ENCODE data around the gene GPRASP1. TPM values are rescaled to one million over a fixed set of nuclear protein-coding genes. Genes with fewer than 3 reads are reported as not detected.
"Not testable (repeated sequence)": the region's sequence is repeated elsewhere in the genome, so short reads cannot be mapped to it uniquely, and the experiment has no call there.

GPRASP1 gene
- total RNA-seq, 8 experiments from 2014 or later = 3.2 to 34.7 (median 16.4) TPM

DNA sequence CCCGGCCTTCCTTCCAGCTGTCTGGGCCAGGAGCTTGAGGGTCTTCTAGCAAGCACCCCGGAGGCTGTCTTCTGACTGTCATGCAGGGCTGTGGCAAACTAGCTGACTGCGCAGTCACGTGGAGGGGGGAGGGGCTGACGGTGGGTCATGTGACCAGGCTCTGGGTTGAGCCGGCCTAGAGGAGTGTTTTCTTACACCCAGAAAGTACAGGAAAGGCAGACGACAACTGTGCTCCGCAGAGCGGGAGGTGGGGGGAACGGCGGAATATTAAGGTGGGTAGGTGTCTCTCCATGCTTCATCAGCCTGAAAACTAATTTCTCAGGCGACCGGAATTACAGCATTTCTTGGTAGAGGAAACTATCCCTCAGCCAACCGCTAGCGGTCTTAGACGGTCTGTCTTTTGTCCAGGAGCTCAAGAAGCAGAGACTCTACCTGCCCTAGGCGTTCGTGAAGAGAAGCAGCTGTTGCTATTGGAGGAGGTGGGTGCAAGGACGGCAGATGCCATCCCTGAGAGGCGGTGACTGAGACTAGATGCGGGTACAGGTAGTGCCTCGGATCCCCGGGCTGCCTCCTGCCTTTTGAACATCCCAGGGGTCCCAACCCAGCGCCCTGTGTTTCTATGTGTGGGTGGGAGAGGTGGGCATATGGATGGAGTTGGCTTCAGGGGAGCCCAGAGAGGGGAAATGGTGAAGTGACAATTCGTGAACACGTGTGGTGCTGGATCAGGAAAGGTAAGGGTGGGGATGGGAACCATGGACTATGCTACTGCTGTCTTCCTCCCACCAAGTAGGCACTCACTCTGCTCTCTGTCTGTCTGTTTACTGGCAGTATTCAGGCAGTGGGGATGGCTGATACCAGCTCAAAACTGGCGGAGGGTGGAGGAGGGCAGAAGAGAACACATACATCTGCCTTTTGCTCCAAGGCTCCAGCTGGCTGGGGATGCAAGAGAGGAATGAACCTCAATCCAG lies 8.8 kb downstream of the GPRASP1 start:
- Histone ChIP-seq H3K4me3 (peak overlapping the region; percentile 33 to 88 (median 56)), H3K27ac (peak overlapping the region; percentile 1 to 86), H3K4me1 (replicated peaks in 1 of 2) (no peaks in the 10 kb centered on the region)
- peak; percentile 95 to 99 (median 98) for ATAC-seq (replicated peaks in 6 of 8)
- in situ Hi-C loops (cut with MboI; ENCODE audit: low pct_unique_long_range_greater_than_20kb in 2 of 9, low sequenced_read_pairs in 9 of 9, unreplicated experiment in 9 of 9) = no loop called here
- 0 to 24% methylated on average over 4 to 13 of the region's 27 CpGs; no CpG with 5 or more reads in 8 of the 10 experiments for WGBS, 10 experiments

DNA sequence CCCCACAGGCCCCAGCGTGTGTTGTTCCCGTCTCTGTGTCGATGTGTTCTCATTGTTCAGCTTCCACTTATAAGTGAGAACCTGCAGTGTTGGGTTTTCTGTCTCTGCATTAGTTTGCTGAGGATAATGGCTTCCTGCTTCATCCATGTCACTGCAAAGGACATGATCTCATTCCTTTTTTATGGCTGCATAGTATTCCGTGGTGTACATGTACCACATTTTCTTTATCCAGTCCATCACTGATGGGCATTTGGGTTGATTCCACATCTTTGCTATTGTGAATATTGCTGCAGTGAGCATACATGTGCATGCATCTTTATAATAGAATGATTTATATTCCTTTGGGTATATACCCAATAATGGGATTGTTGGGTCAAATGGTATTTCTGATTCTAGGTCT lies 12.5 kb downstream of the GPRASP1 start:
- ATAC-seq (replicated peaks in 6 of 8); H3K4me1 ChIP-seq (replicated peaks in 1 of 2); H3K4me3 ChIP-seq; in situ Hi-C loops (cut with MboI; ENCODE audit: low pct_unique_long_range_greater_than_20kb in 2 of 9, low sequenced_read_pairs in 9 of 9, unreplicated experiment in 9 of 9); H3K27ac ChIP-seq: not testable (repeated sequence)
- 80 to 100% (median 94%) methylated on average over 1 to 3 of the region's 4 CpGs; no CpG with 5 or more reads in 6 of the 10 experiments for WGBS, 10 experiments

DNA sequence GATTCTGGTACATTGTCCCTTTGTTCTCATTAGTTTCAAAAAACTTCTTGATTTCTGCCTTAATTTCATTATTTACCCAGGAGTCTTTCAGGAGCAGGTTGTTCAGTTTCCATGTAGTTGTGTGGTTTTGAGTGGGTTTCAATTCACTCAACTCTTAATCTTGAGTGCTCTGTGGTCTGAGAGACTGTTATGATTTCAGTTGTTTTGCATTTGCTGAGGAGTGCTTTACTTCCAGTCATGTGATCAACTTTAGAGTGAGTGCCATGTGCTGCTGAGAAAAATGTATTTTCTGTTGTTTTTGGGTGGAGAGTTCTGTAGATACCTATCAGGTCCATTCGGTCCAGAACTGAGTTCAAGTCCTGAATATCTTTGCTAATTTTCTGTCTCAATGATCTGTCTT lies 15.8 kb downstream of the GPRASP1 start:
- in situ Hi-C loops (cut with MboI; ENCODE audit: low pct_unique_long_range_greater_than_20kb in 2 of 9, low sequenced_read_pairs in 9 of 9, unreplicated experiment in 9 of 9); ATAC-seq (replicated peaks in 6 of 8); H3K27ac ChIP-seq; H3K4me1 ChIP-seq (replicated peaks in 1 of 2); H3K4me3 ChIP-seq: not testable (repeated sequence)
- 14 to 40% (median 17%) methylated on average over 1 of the region's 1 CpG; no CpG with 5 or more reads in 7 of the 10 experiments for WGBS, 10 experiments

DNA sequence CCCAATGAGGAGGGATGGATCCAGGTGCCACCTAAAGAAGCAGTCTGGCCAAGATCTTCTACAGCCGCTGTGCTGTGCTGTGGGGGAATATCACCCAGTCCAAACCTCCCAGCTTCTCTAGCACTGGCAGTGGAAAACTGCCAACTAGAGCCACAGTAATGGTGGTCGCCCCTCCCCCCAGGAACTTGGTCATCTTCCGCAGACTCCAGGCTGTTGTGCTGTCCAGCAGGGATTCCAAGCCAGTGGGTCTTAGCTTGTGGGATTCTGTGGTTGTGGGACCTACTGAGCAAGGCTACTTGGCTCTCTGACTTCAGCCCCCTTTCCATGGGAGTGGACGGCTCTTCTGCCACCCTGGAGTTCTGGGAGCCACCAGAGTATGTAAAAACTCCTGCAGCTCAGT lies 18.2 kb downstream of the GPRASP1 start:
- 50 to 67% methylated on average over 1 to 2 of the region's 4 CpGs; no CpG with 5 or more reads in 8 of the 10 experiments for WGBS, 10 experiments
- Histone ChIP-seq H3K27ac (no peak overlapping the region), H3K4me3 (no peak overlapping the region), H3K4me1 (replicated peaks in 1 of 2) (no peaks in the 10 kb centered on the region)
- in situ Hi-C loops (cut with MboI; ENCODE audit: low pct_unique_long_range_greater_than_20kb in 2 of 9, low sequenced_read_pairs in 9 of 9, unreplicated experiment in 9 of 9) = no loop called here
- no peak for ATAC-seq (replicated peaks in 6 of 8)

DNA sequence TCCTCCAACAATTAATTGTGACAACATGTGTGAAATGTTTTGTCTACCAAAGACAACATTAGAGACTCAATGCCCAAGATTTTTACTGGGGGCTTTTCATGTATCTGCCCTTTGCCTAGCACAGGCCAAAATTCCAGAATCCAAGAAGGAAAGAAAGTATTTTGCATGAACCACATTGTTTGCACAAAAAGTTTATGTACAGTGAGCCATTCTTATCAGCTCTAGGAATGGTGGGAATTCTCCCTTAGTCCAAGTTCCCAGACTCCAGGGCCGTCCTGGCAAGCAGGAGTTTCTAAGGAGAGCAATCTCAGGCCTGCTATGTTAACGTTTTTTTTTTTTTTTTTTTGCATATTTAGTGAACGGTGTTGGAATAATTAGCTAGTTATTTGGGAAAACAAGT lies 21.6 kb downstream of the GPRASP1 start:
- ATAC-seq (replicated peaks in 6 of 8) = no peak
- in situ Hi-C loops (cut with MboI; ENCODE audit: low pct_unique_long_range_greater_than_20kb in 2 of 9, low sequenced_read_pairs in 9 of 9, unreplicated experiment in 9 of 9) = no loop called here
- no peak overlapping the region for H3K4me3 ChIP-seq
- no peaks in the 10 kb centered on the region for H3K4me1 ChIP-seq (replicated peaks in 1 of 2)
- H3K27ac ChIP-seq = no peak overlapping the region
- 10 to 100% (median 35%) methylated on average over 1 to 3 of the region's 3 CpGs; no CpG with 5 or more reads in 4 of the 10 experiments for WGBS, 10 experiments

DNA sequence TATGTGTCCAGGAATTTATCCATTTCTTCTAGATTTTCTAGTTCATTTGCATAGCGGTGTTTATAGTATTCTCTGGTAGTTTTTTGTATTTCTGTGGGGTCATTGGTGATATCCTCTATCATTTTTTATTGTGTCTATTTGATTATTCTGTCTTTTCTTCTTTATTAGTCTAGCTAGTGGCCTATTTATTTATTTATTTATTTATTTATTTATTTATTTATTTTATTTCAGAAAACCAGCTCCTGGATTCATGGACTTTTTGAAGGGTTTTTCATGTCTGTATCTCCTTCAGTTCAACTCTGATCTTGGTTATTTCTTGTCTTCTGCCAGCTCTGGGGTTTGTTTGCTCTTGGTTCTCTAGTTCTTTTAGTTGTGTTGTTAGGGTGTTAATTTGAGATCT lies 26.2 kb downstream of the GPRASP1 start:
- H3K27ac ChIP-seq; H3K4me1 ChIP-seq (replicated peaks in 1 of 2); H3K4me3 ChIP-seq; in situ Hi-C loops (cut with MboI; ENCODE audit: low pct_unique_long_range_greater_than_20kb in 2 of 9, low sequenced_read_pairs in 9 of 9, unreplicated experiment in 9 of 9); ATAC-seq (replicated peaks in 6 of 8): not testable (repeated sequence)
- 41 to 100% (median 83%) methylated on average over 1 of the region's 1 CpG; no CpG with 5 or more reads in 5 of the 10 experiments for WGBS, 10 experiments

DNA sequence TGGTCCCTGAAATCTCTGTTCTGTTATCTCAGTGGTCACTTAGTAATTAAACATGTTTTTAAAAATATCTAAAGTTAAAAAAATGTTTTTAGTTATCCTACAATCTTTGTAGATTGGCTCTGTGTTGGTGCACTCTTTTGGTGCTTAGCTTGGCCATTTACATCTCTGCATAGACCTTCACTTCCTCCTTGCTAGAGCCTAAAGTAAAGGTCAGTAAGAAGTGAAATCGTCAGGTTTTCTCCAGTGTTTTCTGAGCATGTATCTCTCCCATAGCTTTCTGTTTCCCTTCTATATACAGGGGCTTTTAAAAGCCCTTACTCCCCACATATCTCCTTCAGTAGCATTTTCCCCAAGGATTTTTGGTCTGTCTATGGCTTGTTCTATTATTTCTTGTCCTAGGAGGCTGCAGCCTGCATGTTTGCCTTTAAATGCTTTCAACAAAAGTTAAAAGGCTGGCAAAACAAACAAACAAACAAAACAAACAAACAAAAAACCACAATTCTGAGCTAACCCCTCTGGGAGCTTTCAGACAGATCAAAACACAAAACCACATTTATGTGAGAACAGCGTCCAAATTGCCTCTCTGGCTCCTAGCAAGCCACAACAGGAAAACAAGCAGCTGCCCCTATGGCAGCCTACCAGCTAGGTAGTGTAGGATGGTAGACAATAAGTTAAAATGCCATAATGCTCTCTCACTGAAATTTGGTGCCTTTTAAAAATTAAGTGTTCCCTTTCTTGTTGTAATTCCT lies 33.7 kb downstream of the GPRASP1 start:
- no peak overlapping the region for H3K4me3 ChIP-seq
- H3K4me1 ChIP-seq (replicated peaks in 1 of 2) = no peaks in the 10 kb centered on the region
- in situ Hi-C loops (cut with MboI; ENCODE audit: low pct_unique_long_range_greater_than_20kb in 2 of 9, low sequenced_read_pairs in 9 of 9, unreplicated experiment in 9 of 9) = no loop called here
- no peak overlapping the region for H3K27ac ChIP-seq
- ATAC-seq (replicated peaks in 6 of 8) = no peak
- 0 to 51% (median 33%) methylated on average over 1 to 2 of the region's 2 CpGs; no CpG with 5 or more reads in 6 of the 10 experiments for WGBS, 10 experiments

DNA sequence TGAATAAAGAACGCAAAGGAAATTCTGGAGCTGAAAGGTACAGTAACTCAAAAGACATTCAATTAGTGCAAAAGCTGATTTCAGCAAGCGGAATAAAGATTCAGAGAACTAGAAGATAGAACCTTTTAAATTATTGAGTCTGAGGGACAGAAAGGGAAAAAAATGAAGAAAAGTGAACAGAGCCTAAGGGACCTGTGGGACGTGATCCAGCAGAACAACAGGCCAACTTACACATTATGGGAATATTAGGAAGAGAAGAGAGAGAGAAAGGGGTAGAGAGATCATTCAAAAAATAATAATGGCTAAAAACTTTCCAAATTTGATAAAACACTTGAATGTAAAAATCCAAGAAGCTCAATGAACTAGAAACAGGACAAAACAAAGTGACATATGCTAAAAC lies 43.5 kb downstream of the GPRASP1 start:
- ATAC-seq (replicated peaks in 6 of 8) = no peak
- H3K27ac ChIP-seq = no peak overlapping the region
- H3K4me1 ChIP-seq (replicated peaks in 1 of 2) = no peaks in the 10 kb centered on the region
- in situ Hi-C loops (cut with MboI; ENCODE audit: low pct_unique_long_range_greater_than_20kb in 2 of 9, low sequenced_read_pairs in 9 of 9, unreplicated experiment in 9 of 9) = no loop called here
- H3K4me3 ChIP-seq = no peak overlapping the region
- WGBS, 10 experiments = 58 to 100% (median 91%) methylated on average over 2 to 3 of the region's 3 CpGs; no CpG with 5 or more reads in 2 of the 10 experiments

DNA sequence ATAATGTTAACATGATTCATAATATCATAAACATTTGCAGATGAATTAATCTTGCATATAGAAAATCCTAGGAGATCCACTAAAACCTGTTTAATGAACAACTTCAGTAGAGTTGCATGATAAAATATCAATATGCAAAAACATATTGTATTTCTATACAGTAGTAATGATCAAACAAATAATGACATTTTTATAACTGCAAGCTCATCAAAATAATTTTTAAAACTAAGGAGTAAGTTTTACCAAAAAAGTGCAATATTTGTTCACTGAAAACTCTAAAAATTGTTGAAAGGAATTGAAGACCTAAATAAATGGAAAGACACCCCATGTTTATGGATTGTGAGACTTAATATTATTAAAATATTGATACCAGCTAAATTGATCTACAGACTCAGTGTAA lies 45.0 kb downstream of the GPRASP1 start:
- Histone ChIP-seq H3K4me1 (replicated peaks in 1 of 2) (no peaks in the 10 kb centered on the region), H3K27ac (no peak overlapping the region), H3K4me3 (no peak overlapping the region)
- in situ Hi-C loops (cut with MboI; ENCODE audit: low pct_unique_long_range_greater_than_20kb in 2 of 9, low sequenced_read_pairs in 9 of 9, unreplicated experiment in 9 of 9) = no loop called here
- ATAC-seq (replicated peaks in 6 of 8) = no peak

DNA sequence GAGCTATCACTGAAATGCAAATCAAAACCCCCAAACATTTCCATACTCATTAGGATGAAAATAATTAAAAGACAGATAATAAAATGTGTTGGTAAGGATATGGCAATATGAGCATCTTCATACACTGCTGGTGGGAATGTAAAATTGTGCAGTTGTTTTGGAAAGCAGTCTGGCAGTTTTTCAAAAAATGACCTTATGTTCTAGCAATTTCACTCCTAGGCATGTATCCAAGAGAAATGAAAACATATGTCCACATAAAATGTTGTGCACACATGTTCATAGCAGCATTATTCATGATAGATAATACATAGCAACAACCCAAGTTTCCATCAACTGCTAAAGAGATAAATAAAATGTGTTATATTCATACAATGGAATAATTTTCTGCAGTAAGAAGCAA lies 46.2 kb downstream of the GPRASP1 start:
- ATAC-seq (replicated peaks in 6 of 8) = peak in 1 of 8 experiments; percentile 44
- Histone ChIP-seq H3K4me3 (no peak overlapping the region), H3K27ac (no peak overlapping the region), H3K4me1 (replicated peaks in 1 of 2) (no peaks in the 10 kb centered on the region)
- in situ Hi-C loops (cut with MboI; ENCODE audit: low pct_unique_long_range_greater_than_20kb in 2 of 9, low sequenced_read_pairs in 9 of 9, unreplicated experiment in 9 of 9) = no loop called here

Other genes starting within 250 kb of the GPRASP1 start
- not detected for gene NXF2B, start 211.5 kb upstream of the GPRASP1 start, total RNA-seq
- not detected for gene TCP11X2, start 179.7 kb upstream of the GPRASP1 start, total RNA-seq
- 100 to 1,000 TPM in 4 of 8 experiments, 10 to 100 TPM in 1, 1 to 10 TPM in 1, not detected in 2; 4.5 to 378 (median 186) TPM for gene TMSB15A, start 134.7 kb upstream of the GPRASP1 start, total RNA-seq
- gene ARMCX5, start 52.0 kb upstream of the GPRASP1 start, total RNA-seq = 10 to 100 TPM in 7 of 8 experiments, 1 to 10 TPM in 1; 9.1 to 36.3 (median 20.7) TPM
- gene GPRASP2, start 61.0 kb downstream of the GPRASP1 start, total RNA-seq = 10 to 100 TPM in 7 of 8 experiments, 1 to 10 TPM in 1; 9.5 to 68.0 (median 52.6) TPM
- gene GPRASP3, start 69.3 kb downstream of the GPRASP1 start, total RNA-seq = 10 to 100 TPM in 1 of 8 experiments, 1 to 10 TPM in 7; 1.3 to 10.9 (median 7.7) TPM

Data from motor neuron (in vitro differentiated cells).